ENCODE data around the gene NME4. TPM values are rescaled to one million over a fixed set of nuclear protein-coding genes. Genes with fewer than 3 reads are reported as not detected.

The NME4 gene
- total RNA-seq, 1 donor from 2014 or later: 82.6 TPM

DNA sequence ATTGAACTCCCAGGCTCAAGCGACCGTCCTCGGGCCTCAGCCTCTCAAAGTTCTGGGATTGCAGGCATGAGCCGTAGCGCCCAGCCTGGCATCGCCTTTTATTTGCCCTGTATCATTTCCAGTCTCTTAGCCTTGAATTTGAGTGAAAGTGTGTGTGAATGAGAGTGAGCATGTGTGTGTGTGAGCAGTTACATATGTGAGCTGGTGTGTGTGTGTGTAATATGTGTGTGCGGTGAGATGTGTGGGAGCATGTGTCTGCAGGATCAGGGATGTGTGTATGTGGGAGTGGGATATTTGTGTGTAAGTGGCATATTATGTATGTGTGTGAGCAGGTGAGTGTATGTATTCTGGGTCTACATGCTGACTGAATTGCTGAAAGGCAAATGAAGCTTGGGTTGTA lies 33.9 kb downstream of the NME4 start:
- Mint-ChIP-seq H3K27me3 (ENCODE audit: unreplicated experiment) (peaks cover 7% of the 10 kb centered on the region), H3K4me3 (ENCODE audit: unreplicated experiment) (no peak overlapping the region), H3K27ac (ENCODE audit: unreplicated experiment) (no peak overlapping the region), H3K4me1 (ENCODE audit: low read depth, unreplicated experiment) (peaks cover 21% of the 10 kb centered on the region), H3K36me3 (ENCODE audit: unreplicated experiment) (no peaks in the 10 kb centered on the region), H3K9me3 (ENCODE audit: unreplicated experiment) (peaks cover 6% of the 10 kb centered on the region)
- TF ChIP-seq CTCF (IDR thresholded peaks at IDR 0.05; ENCODE audit: partially characterized antibody, unreplicated experiment): no peak
- DNase-seq: no peak

DNA sequence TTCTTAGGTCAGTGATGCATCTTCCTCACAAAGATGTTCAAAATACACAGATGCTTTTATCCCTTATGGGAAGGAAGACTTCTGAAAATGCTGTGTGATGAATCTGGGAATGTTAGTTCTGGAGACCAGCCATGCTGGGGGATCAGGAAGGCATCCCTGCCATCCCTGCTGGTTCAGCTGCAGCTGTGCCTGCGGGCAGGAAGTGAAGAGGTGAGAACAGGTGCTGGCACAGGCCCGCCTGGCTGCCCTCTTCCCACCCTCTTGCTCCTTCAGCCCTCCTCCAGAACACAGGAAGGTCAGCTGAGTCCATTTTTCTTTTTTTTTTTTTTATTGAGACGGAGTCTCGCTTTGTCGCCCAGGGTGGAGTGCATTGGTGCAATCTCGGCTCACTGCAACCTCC lies 43.6 kb downstream of the NME4 start:
- peaks cover 3% of the 10 kb centered on the region for H3K27me3 Mint-ChIP-seq (ENCODE audit: unreplicated experiment)
- no peak for DNase-seq
- no peak overlapping the region for H3K27ac Mint-ChIP-seq (ENCODE audit: unreplicated experiment)
- H3K4me1 Mint-ChIP-seq (ENCODE audit: low read depth, unreplicated experiment): peaks cover 9% of the 10 kb centered on the region
- H3K36me3 Mint-ChIP-seq (ENCODE audit: unreplicated experiment): no peaks in the 10 kb centered on the region
- no peak overlapping the region for H3K4me3 Mint-ChIP-seq (ENCODE audit: unreplicated experiment)
- peaks cover 6% of the 10 kb centered on the region for H3K9me3 Mint-ChIP-seq (ENCODE audit: unreplicated experiment)
- no peak for TF ChIP-seq CTCF (IDR thresholded peaks at IDR 0.05; ENCODE audit: partially characterized antibody, unreplicated experiment)

- H3K9me3 Mint-ChIP-seq (ENCODE audit: unreplicated experiment): peaks cover 6% of the 10 kb centered on the region
- H3K4me1 Mint-ChIP-seq (ENCODE audit: low read depth, unreplicated experiment): peaks cover 9% of the 10 kb centered on the region
- peaks cover 3% of the 10 kb centered on the region for H3K27me3 Mint-ChIP-seq (ENCODE audit: unreplicated experiment)
- H3K36me3 Mint-ChIP-seq (ENCODE audit: unreplicated experiment): no peaks in the 10 kb centered on the region
- H3K27ac Mint-ChIP-seq (ENCODE audit: unreplicated experiment): peak overlapping the region; percentile 22
- peak overlapping the region; percentile 34 for H3K4me3 Mint-ChIP-seq (ENCODE audit: unreplicated experiment)
- TF ChIP-seq CTCF (IDR thresholded peaks at IDR 0.05; ENCODE audit: partially characterized antibody, unreplicated experiment): no peak
- DNase-seq: no peak
Observed at GRCh38 chr16:441447-441846, 44.4 kb downstream of the NME4 start.

GRCh38 chr16:442976-443375 lies 46.0 kb downstream of the NME4 start:
- Mint-ChIP-seq H3K9me3 (ENCODE audit: unreplicated experiment) (peaks cover 6% of the 10 kb centered on the region), H3K36me3 (ENCODE audit: unreplicated experiment) (no peaks in the 10 kb centered on the region), H3K27ac (ENCODE audit: unreplicated experiment) (no peak overlapping the region), H3K4me3 (ENCODE audit: unreplicated experiment) (no peak overlapping the region), H3K4me1 (ENCODE audit: low read depth, unreplicated experiment) (peaks cover 9% of the 10 kb centered on the region), H3K27me3 (ENCODE audit: unreplicated experiment) (peaks cover 3% of the 10 kb centered on the region)
- TF ChIP-seq CTCF (IDR thresholded peaks at IDR 0.05; ENCODE audit: partially characterized antibody, unreplicated experiment): no peak
- no peak for DNase-seq

- DNase-seq: no peak
- H3K4me1 Mint-ChIP-seq (ENCODE audit: low read depth, unreplicated experiment): peaks cover 9% of the 10 kb centered on the region
- peaks cover 3% of the 10 kb centered on the region for H3K27me3 Mint-ChIP-seq (ENCODE audit: unreplicated experiment)
- no peaks in the 10 kb centered on the region for H3K36me3 Mint-ChIP-seq (ENCODE audit: unreplicated experiment)
- peaks cover 6% of the 10 kb centered on the region for H3K9me3 Mint-ChIP-seq (ENCODE audit: unreplicated experiment)
- no peak overlapping the region for H3K27ac Mint-ChIP-seq (ENCODE audit: unreplicated experiment)
- no peak for TF ChIP-seq CTCF (IDR thresholded peaks at IDR 0.05; ENCODE audit: partially characterized antibody, unreplicated experiment)
- no peak overlapping the region for H3K4me3 Mint-ChIP-seq (ENCODE audit: unreplicated experiment)
Observed at GRCh38 chr16:444027-444426, 47.0 kb downstream of the NME4 start.
